Adrenal gland (tissue), 12 donors: ENCODE data around the gene DPP6. TPM values are rescaled to one million over a fixed set of nuclear protein-coding genes. Genes with fewer than 3 reads are reported as not detected.

Experiments used
- DNase-seq, 7 donors: peaks; one replicate each; pipeline ENCODE4 v3.0.0-alpha.2; 2019 to 2020
- H3K27ac ChIP-seq, 5 donors: fragments of 200-600 bp; sonication (generic) in 4 of 5; 1 replicate in 3 of 5; 2 replicates in 2 of 5; pipeline versions ENCODE4 v1.5.1 to v1.8.0; 2016 to 2020; ENCODE audit warnings: mild to moderate bottlenecking in 1 of 5
- H3K27me3 ChIP-seq: fragments of 200-600 bp; 2 replicates; pipeline ENCODE4 v1.8.0; 2021
- H3K36me3 ChIP-seq, 2 donors: fragments of 200-600 bp; replicated peaks in 1 of 2; 1 replicate in 1 of 2; 2 replicates in 1 of 2; pipeline versions ENCODE4 v1.5.1 to v1.8.0; 2018 to 2022
- H3K4me1 ChIP-seq, 2 donors: fragments of 200-600 bp; replicated peaks in 1 of 2; 1 replicate in 1 of 2; 2 replicates in 1 of 2; pipeline versions ENCODE4 v1.5.1 to v1.8.0; 2018 to 2021
- H3K4me3 ChIP-seq, 4 donors: fragments of 200-600 bp; sonication (generic) in 3 of 4; one replicate each; pipeline ENCODE4 v1.5.1; 2016 to 2018
- H3K9me3 ChIP-seq, 3 donors: fragments of 200-600 bp; sonication (generic) in 1 of 3; replicated peaks in 1 of 3; 1 replicate in 2 of 3; 2 replicates in 1 of 3; pipeline versions ENCODE4 v1.5.1 to v1.8.0; 2016 to 2021
- POLR2A ChIP-seq, 2 donors: fragments of 450-650 bp; IDR thresholded peaks; one replicate each; pipeline ENCODE4 v1.6.1; 2017; ENCODE audit warnings: antibody characterized with exemption in 2 of 2, mild to moderate bottlenecking in 2 of 2, moderate library complexity in 1 of 2
- WGBS, 4 donors: extraction: QIAGEN DNeasy Blood & Tissue Kit in 2 of 4; methylation state at CpG; one replicate each; pipeline versions ENCODE4 v1.1.5 to v1.1.7; 2013 to 2017; 5-methylcytosine and 5-hydroxymethylcytosine counted together
- intact Hi-C, 2 donors: fragments of 100-400 bp; cut with DNase I; formaldehyde crosslinking; loops; one replicate each; pipeline versions ENCODE4 v1.14.1 to v1.15.0; 2022 to 2023
- polyA plus RNA-seq, 3 donors: library from polyadenylated mRNA; stranded (reverse); fragments of 200-250 nt in 2 of 3; fragments of 350-450 nt in 1 of 3; fragmentation: Illumina TruSeq in 1 of 3; extraction: RNeasy Lipid Tissue Mini Kit (QIAGEN cat#74804) in 1 of 3; gene quantifications; one replicate each; pipeline ENCODE4 v1.2.3, GENCODE V29; 2013 to 2014
- total RNA-seq, 9 donors: library from RNA; depleted of rRNA in 4 of 9; stranded (reverse); fragments of >200 nt in 4 of 9; fragments of 120-200 nt in 1 of 9; fragmentation: NEBNext Ultra II Directional in 1 of 9; extraction: Animal tissue kit (Norgen Biotek cat#: 25700) in 1 of 9; gene quantifications; one replicate each; pipeline versions ENCODE4 v1.1.0 to v1.2.4, GENCODE V29; 2013 to 2023
- TF ChIP-seq, protein P1 (sequence below), 6 experiments: fragments of 450-650 bp in 4 of 6; fragments of 200-600 bp in 2 of 6; sonication (generic) in 1 of 6; IDR thresholded peaks; 1 replicate in 5 of 6; 2 replicates in 1 of 6; pipeline versions ENCODE4 v1.5.1 to v1.8.0; 2016 to 2021; ENCODE audit warnings: antibody characterized with exemption in 6 of 6, mild to moderate bottlenecking in 2 of 6, moderate library complexity in 1 of 6
- donor health status: healthy with polysubstance abuse.
- donor health status: Bipolar disorder and iron deficiency.
- donor health status: DM: yes; HTN: yes; CAD: no.
- donor health status: DM: no; HTN: no; CAD: no.
- donor health status: DM: no; HTN: no; CAD: no.
- donor health status: DM: yes; HTN: yes; CAD: no.

The DPP6 gene
- total and polyA plus RNA-seq, 12 donors = 0.39 to 13.1 (median 5.1) TPM

DNA sequence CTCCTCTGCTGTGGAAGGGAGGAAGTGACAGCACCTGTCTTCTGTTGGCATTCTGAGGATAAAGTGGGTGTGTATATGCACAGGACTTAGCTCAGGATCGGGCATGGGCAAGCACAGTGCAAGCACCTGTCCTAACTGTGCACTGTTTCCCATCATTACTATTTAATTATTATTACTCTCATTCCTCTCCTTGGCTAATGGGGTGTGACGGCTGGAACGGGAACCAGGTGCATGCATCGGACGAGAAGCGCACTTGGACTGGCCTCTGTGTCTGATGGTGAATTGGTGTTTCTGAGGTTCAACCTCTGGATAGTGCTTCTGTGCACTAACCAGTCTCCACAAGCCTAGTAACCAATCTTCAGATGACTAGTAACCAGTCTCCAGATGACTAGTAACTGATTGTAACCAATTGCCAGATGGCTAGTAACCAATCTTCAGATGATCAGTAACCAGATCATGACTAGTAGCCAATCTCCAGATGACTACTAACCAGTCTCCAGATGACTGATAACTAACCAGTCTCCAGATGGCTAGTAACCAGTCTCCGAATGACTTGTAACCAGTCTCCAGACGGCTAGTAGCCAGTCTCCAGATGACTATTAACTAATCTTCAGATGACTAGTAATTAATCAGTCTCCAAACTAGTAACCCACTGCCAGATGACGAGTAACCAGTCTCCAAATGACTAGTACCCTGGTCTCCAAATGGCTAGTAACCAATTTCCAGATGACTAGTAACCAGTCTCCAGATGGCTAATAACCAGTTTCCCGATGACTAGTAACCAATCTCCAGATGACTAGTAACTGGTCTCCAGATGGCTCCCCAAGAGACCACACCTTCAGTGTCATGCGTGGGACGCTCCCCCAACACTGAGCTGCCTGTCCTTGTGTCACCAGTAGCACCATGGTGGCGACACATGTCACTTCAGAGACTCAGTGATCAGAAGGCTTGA lies 864.9 kb downstream of the DPP6 start:
- Histone ChIP-seq H3K9me3 (no peaks in the 10 kb centered on the region), H3K36me3 (no peaks in the 10 kb centered on the region), H3K27me3 (peaks cover 12% of the 10 kb centered on the region), H3K4me3 (no peak overlapping the region), H3K27ac (no peak overlapping the region), H3K4me1 (peaks cover 0 to 7% of the 10 kb centered on the region in 2 donors)
- TF ChIP-seq, protein P1, sequence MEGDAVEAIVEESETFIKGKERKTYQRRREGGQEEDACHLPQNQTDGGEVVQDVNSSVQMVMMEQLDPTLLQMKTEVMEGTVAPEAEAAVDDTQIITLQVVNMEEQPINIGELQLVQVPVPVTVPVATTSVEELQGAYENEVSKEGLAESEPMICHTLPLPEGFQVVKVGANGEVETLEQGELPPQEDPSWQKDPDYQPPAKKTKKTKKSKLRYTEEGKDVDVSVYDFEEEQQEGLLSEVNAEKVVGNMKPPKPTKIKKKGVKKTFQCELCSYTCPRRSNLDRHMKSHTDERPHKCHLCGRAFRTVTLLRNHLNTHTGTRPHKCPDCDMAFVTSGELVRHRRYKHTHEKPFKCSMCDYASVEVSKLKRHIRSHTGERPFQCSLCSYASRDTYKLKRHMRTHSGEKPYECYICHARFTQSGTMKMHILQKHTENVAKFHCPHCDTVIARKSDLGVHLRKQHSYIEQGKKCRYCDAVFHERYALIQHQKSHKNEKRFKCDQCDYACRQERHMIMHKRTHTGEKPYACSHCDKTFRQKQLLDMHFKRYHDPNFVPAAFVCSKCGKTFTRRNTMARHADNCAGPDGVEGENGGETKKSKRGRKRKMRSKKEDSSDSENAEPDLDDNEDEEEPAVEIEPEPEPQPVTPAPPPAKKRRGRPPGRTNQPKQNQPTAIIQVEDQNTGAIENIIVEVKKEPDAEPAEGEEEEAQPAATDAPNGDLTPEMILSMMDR (IDR thresholded peaks at IDR 0.05) = no peak
- TF ChIP-seq POLR2A (IDR thresholded peaks at IDR 0.05) = no peak
- 88 to 92% (median 90%) methylated on average over 12 to 13 of the region's 13 CpGs for WGBS, 4 donors
- DNase-seq = no peak
- intact Hi-C loops = loop anchor here in 1 of 2 donors (10.0 kb wide), 1 partner anchor 278 kb away; no protein-coding TSS in a partner anchor

GRCh38 chr7:154917808-154918160 lies 865.6 kb downstream of the DPP6 start:
- H3K27ac ChIP-seq = no peak overlapping the region
- H3K36me3 ChIP-seq = no peaks in the 10 kb centered on the region
- peaks cover 0 to 7% of the 10 kb centered on the region in 2 donors for H3K4me1 ChIP-seq
- TF ChIP-seq, protein P1 (IDR thresholded peaks at IDR 0.05) = no peak
- no peak for TF ChIP-seq POLR2A (IDR thresholded peaks at IDR 0.05)
- no peak overlapping the region for H3K4me3 ChIP-seq
- intact Hi-C loops = loop anchor here in 1 of 2 donors (10.0 kb wide), 1 partner anchor 277 kb away; no protein-coding TSS in a partner anchor
- 70 to 86% (median 83%) methylated on average over 2 to 7 of the region's 7 CpGs for WGBS, 4 donors
- H3K27me3 ChIP-seq = peaks cover 12% of the 10 kb centered on the region
- DNase-seq = no peak
- no peaks in the 10 kb centered on the region for H3K9me3 ChIP-seq

DNA sequence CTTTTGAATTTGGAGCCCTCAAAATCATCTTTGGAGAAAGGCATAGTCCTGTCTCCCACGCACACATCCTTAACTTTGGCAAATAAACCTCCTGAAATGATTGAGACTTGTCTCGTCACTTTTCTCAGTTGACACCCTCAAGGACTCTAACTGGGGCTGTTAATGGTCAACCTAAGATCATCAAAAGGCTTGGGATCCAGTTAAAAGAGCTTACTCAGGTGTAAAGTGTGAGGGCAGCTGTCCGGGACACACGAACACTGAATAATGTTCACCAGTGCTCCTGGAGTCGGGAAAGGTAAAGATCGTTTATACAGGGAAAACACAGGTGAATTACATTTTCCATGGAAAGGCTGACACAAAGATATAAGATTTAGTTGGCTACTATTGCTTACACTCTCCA lies 866.1 kb downstream of the DPP6 start:
- no peak overlapping the region for H3K4me3 ChIP-seq
- DNase-seq = no peak
- 77 to 89% (median 81%) methylated on average over 6 of the region's 6 CpGs for WGBS, 4 donors
- peaks cover 12% of the 10 kb centered on the region for H3K27me3 ChIP-seq
- H3K36me3 ChIP-seq = no peaks in the 10 kb centered on the region
- peaks cover 0 to 7% of the 10 kb centered on the region in 2 donors for H3K4me1 ChIP-seq
- H3K27ac ChIP-seq = no peak overlapping the region
- TF ChIP-seq, protein P1 (IDR thresholded peaks at IDR 0.05) = no peak
- no peak for TF ChIP-seq POLR2A (IDR thresholded peaks at IDR 0.05)
- intact Hi-C loops = loop anchor here in 1 of 2 donors (10.0 kb wide), 1 partner anchor 277 kb away; no protein-coding TSS in a partner anchor
- no peaks in the 10 kb centered on the region for H3K9me3 ChIP-seq

- Histone ChIP-seq H3K4me1 (peaks cover 0 to 7% of the 10 kb centered on the region in 2 donors), H3K4me3 (no peak overlapping the region), H3K9me3 (no peaks in the 10 kb centered on the region), H3K27ac (no peak overlapping the region), H3K36me3 (no peaks in the 10 kb centered on the region), H3K27me3 (peaks cover 12% of the 10 kb centered on the region)
- WGBS, 4 donors = 75 to 80% (median 79%) methylated on average over 6 of the region's 6 CpGs
- TF ChIP-seq, protein P1 (IDR thresholded peaks at IDR 0.05) = no peak
- no peak for TF ChIP-seq POLR2A (IDR thresholded peaks at IDR 0.05)
- intact Hi-C loops = loop anchor here in 1 of 2 donors (10.0 kb wide), 1 partner anchor 276 kb away; no protein-coding TSS in a partner anchor
- DNase-seq = no peak
These were observed 866.5 kb downstream of the DPP6 start for GRCh38 chr7:154918741-154919140.
